Tibial artery (tissue), 4 donors: ENCODE results near the gene DCAF5.

Source experiments
- DNase-seq, 2 donors: peaks; one replicate each; pipeline ENCODE4 v3.0.0-alpha.2; 2019
- H3K27ac ChIP-seq, 2 donors: fragments of 200-600 bp; sonication (generic) in 1 of 2; 1 replicate in 1 of 2; 2 replicates in 1 of 2; pipeline ENCODE4 v1.5.1; 2018 to 2019; ENCODE audit warnings: mild to moderate bottlenecking in 1 of 2
- H3K27me3 ChIP-seq, 2 donors: fragments of 200-600 bp; sonication (generic) in 1 of 2; one replicate each; pipeline versions ENCODE4 v1.5.1 to v1.6.0; 2016 to 2019
- H3K36me3 ChIP-seq, 3 donors: fragments of 200-600 bp; sonication (generic) in 2 of 3; one replicate each; pipeline ENCODE4 v1.5.1; 2016 to 2019; ENCODE audit warnings: mild to moderate bottlenecking in 2 of 3
- H3K4me1 ChIP-seq, 4 donors: fragments of 200-600 bp; sonication (generic) in 2 of 4; 1 replicate in 3 of 4; 2 replicates in 1 of 4; pipeline ENCODE4 v1.5.1; 2016 to 2019
- H3K4me3 ChIP-seq, 2 donors: fragments of 200-600 bp; sonication (generic) in 1 of 2; 1 replicate in 1 of 2; 2 replicates in 1 of 2; pipeline ENCODE4 v1.5.1; 2018 to 2019; ENCODE audit warnings: mild to moderate bottlenecking in 2 of 2
- H3K9me3 ChIP-seq, 3 donors: fragments of 200-600 bp; sonication (generic) in 1 of 3; one replicate each; pipeline ENCODE4 v1.5.1; 2016 to 2019
- CTCF ChIP-seq, 2 experiments: fragments of 200-600 bp in 1 of 2; fragments of 450-650 bp in 1 of 2; IDR thresholded peaks; one replicate each; pipeline ENCODE4 v1.5.1; 2017 to 2019; ENCODE audit warnings: antibody characterized with exemption in 2 of 2, mild to moderate bottlenecking in 1 of 2, moderate library complexity in 1 of 2
- intact Hi-C: fragments of 100-400 bp; cut with DNase I; formaldehyde crosslinking; loops from one replicate; pipeline ENCODE4 v1.15.0; 2023; ENCODE audit warnings: low total_unique reads

Gene DCAF5

GRCh38 chr14:69086537-69086936 is 66.4 kb downstream of the DCAF5 start:
- peaks cover 12 to 27% (median 16%) of the 10 kb centered on the region in 3 donors for H3K36me3 ChIP-seq
- no peak for DNase-seq
- intact Hi-C loops, result no loop called here

GRCh38 chr14:69084023-69084422 is 68.9 kb downstream of the DCAF5 start:
- intact Hi-C loops, result loop anchor here (5.0 kb wide), 1 partner anchor 127 kb away; no protein-coding TSS in a partner anchor
- Histone ChIP-seq H3K27me3 (no peaks in the 10 kb centered on the region), H3K9me3 (no peaks in the 10 kb centered on the region), H3K27ac (no peak overlapping the region), H3K4me3 (no peak overlapping the region), H3K36me3 (peaks cover 6 to 11% (median 8%) of the 10 kb centered on the region in 3 donors), H3K4me1 (peaks cover 0 to 45% (median 27%) of the 10 kb centered on the region in 4 donors)
- no peak for TF ChIP-seq CTCF (IDR thresholded peaks at IDR 0.05)
- DNase-seq, result no peak

More at GRCh38 chr14:69086537-69086936, 66.4 kb downstream of the DCAF5 start:
- Histone ChIP-seq H3K4me1 (peaks cover 0 to 35% (median 20%) of the 10 kb centered on the region in 4 donors), H3K27ac (peak overlapping the region; percentile 73 to 76), H3K27me3 (no peaks in the 10 kb centered on the region), H3K4me3 (no peak overlapping the region), H3K9me3 (no peaks in the 10 kb centered on the region)
- no peak for TF ChIP-seq CTCF (IDR thresholded peaks at IDR 0.05)

GRCh38 chr14:69083181-69083580 is 69.7 kb downstream of the DCAF5 start:
- Histone ChIP-seq H3K27me3 (no peaks in the 10 kb centered on the region), H3K4me1 (peaks cover 0 to 45% (median 25%) of the 10 kb centered on the region in 4 donors), H3K27ac (no peak overlapping the region), H3K36me3 (peaks cover 6 to 11% (median 8%) of the 10 kb centered on the region in 3 donors), H3K9me3 (no peaks in the 10 kb centered on the region), H3K4me3 (no peak overlapping the region)
- no peak for DNase-seq
- TF ChIP-seq CTCF (IDR thresholded peaks at IDR 0.05), result no peak
- intact Hi-C loops, result loop anchor here (5.0 kb wide), 1 partner anchor 126 kb away; no protein-coding TSS in a partner anchor

GRCh38 chr14:69081271-69081670 is 71.6 kb downstream of the DCAF5 start:
- no peaks in the 10 kb centered on the region for H3K9me3 ChIP-seq
- peaks cover 0 to 46% (median 16%) of the 10 kb centered on the region in 4 donors for H3K4me1 ChIP-seq
- intact Hi-C loops, result loop anchor here (5.0 kb wide), 1 partner anchor 124 kb away; no protein-coding TSS in a partner anchor
- H3K27me3 ChIP-seq, result no peaks in the 10 kb centered on the region
- no peak for DNase-seq
- no peak overlapping the region for H3K27ac ChIP-seq
- H3K4me3 ChIP-seq, result no peak overlapping the region
- TF ChIP-seq CTCF (IDR thresholded peaks at IDR 0.05), result no peak
- peaks cover 6 to 11% (median 8%) of the 10 kb centered on the region in 3 donors for H3K36me3 ChIP-seq

- intact Hi-C loops, result loop anchor here (5.0 kb wide), 1 partner anchor 122 kb away; no protein-coding TSS in a partner anchor
- Histone ChIP-seq H3K36me3 (peaks cover 6 to 17% (median 13%) of the 10 kb centered on the region in 3 donors), H3K27ac (peak overlapping the region; percentile 65 to 75), H3K4me3 (no peak overlapping the region), H3K4me1 (peaks cover 0 to 40% (median 13%) of the 10 kb centered on the region in 4 donors), H3K27me3 (no peaks in the 10 kb centered on the region), H3K9me3 (no peaks in the 10 kb centered on the region)
- DNase-seq, result no peak
- no peak for TF ChIP-seq CTCF (IDR thresholded peaks at IDR 0.05)
These were observed 73.2 kb downstream of the DCAF5 start for GRCh38 chr14:69079747-69080146.
